ENCODE measurements around the gene PRM3.

PRM3 gene

GRCh38 chr16:11280616-11281522 is 7.4 kb upstream of the PRM3 start, which contains the start of gene PRM1:
TSS of gene PRM1 (minus strand) at chr16:11281330. CDS start at chr16:11281238, 92 bp downstream.
- no peak for DNase-seq (ENCODE audit: low spot score)

- DNase-seq (ENCODE audit: low spot score), result no peak
Measured at GRCh38 chr16:11278681-11279628, 5.5 kb upstream of the PRM3 start.

GRCh38 chr16:11277607-11278337 is 4.3 kb upstream of the PRM3 start:
- no peak for DNase-seq (ENCODE audit: low spot score)

- DNase-seq (ENCODE audit: low spot score), result no peak
Measured at GRCh38 chr16:11276896-11277593, 3.6 kb upstream of the PRM3 start.

GRCh38 chr16:11276143-11276895 is 2.9 kb upstream of the PRM3 start, which contains the start of gene PRM2:
TSS of gene PRM2 (minus strand) at chr16:11276480. CDS start at chr16:11276370, 110 bp downstream.
- no peak for DNase-seq (ENCODE audit: low spot score)

- no peak for DNase-seq (ENCODE audit: low spot score)
Measured at GRCh38 chr16:11274964-11275363, 1.5 kb upstream of the PRM3 start.

GRCh38 chr16:11273721-11274324 is 394 bp upstream of the PRM3 start:
- no peak for DNase-seq (ENCODE audit: low spot score)

GRCh38 chr16:11272484-11272883 is 945 bp downstream of the PRM3 start:
- no peak for DNase-seq (ENCODE audit: low spot score)

- no peak for DNase-seq (ENCODE audit: low spot score)
Measured at GRCh38 chr16:11271610-11272009, 1.8 kb downstream of the PRM3 start.

GRCh38 chr16:11270602-11271162 is 2.7 kb downstream of the PRM3 start:
- DNase-seq (ENCODE audit: low spot score), result no peak

- no peak for DNase-seq (ENCODE audit: low spot score)
Measured at GRCh38 chr16:11268921-11269375, 4.5 kb downstream of the PRM3 start, which contains the start of gene TNP2. TSS of gene TNP2 (minus strand) at chr16:11269325. CDS start at chr16:11269262, 63 bp downstream.

GRCh38 chr16:11265124-11265523 is 8.3 kb downstream of the PRM3 start:
- DNase-seq (ENCODE audit: low spot score), result no peak

GRCh38 chr16:11264155-11264832 is 9.1 kb downstream of the PRM3 start:
- DNase-seq (ENCODE audit: low spot score), result no peak

- no peak for DNase-seq (ENCODE audit: low spot score)
Measured at GRCh38 chr16:11263737-11264136, 9.7 kb downstream of the PRM3 start.

- DNase-seq (ENCODE audit: low spot score), result no peak
Measured at GRCh38 chr16:11262915-11263314, 10.5 kb downstream of the PRM3 start.

GRCh38 chr16:11260596-11260966 is 12.8 kb downstream of the PRM3 start:
- DNase-seq (ENCODE audit: low spot score), result no peak

GRCh38 chr16:11259655-11260595 is 13.5 kb downstream of the PRM3 start:
- no peak for DNase-seq (ENCODE audit: low spot score)

Measured in hematopoietic multipotent progenitor cell treated with erythropoietin and hydrocortisone succinate and interleukin-3 and kit ligand, for 15 days (in vitro differentiated cells).